Measurements from ENCODE around the gene LCLAT1.

Gene LCLAT1

DNA sequence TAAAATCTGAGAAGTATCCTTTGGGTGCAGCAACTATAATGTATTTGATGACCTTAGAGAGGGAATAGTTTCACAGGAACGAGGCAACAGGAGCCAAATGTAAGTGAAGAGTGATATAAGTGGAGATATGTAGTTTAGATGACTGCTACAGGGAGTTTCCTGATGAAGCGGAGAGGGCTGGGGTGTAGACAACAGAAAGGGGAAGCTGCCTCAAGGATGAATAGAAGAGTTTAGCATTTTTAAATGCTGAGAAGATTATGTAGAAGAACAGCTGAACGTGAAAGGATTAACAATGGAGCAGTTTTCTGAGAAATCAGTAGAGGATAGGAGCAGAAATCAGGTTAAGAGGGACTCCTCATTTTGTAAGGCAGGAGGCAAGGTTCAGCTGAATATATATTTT is 133.3 kb downstream of the LCLAT1 start:
- no peaks in the 10 kb centered on the region for H4K20me1 ChIP-seq (ENCODE audit: control insufficient read depth, insufficient read depth, low read depth, low read length)
- no peaks in the 10 kb centered on the region for H3K9me3 ChIP-seq (ENCODE audit: control insufficient read depth, insufficient read depth, low read length)
- H3K4me2 ChIP-seq (ENCODE audit: low read length): no peak overlapping the region
- no peaks in the 10 kb centered on the region for H3K79me2 ChIP-seq (ENCODE audit: control insufficient read depth, low read length)
- H3K27ac ChIP-seq (ENCODE audit: low read depth, low read length): no peak overlapping the region
- no peaks in the 10 kb centered on the region for H3F3A ChIP-seq (ENCODE audit: control insufficient read depth, insufficient read depth)
- peaks cover 35% of the 10 kb centered on the region for H3K4me1 ChIP-seq (ENCODE audit: control insufficient read depth, low read length)
- TF ChIP-seq EZH2phosphoT487 (IDR thresholded peaks at IDR 0.05; ENCODE audit: borderline replicate concordance, low read length): no peak
- TF ChIP-seq, protein P1, sequence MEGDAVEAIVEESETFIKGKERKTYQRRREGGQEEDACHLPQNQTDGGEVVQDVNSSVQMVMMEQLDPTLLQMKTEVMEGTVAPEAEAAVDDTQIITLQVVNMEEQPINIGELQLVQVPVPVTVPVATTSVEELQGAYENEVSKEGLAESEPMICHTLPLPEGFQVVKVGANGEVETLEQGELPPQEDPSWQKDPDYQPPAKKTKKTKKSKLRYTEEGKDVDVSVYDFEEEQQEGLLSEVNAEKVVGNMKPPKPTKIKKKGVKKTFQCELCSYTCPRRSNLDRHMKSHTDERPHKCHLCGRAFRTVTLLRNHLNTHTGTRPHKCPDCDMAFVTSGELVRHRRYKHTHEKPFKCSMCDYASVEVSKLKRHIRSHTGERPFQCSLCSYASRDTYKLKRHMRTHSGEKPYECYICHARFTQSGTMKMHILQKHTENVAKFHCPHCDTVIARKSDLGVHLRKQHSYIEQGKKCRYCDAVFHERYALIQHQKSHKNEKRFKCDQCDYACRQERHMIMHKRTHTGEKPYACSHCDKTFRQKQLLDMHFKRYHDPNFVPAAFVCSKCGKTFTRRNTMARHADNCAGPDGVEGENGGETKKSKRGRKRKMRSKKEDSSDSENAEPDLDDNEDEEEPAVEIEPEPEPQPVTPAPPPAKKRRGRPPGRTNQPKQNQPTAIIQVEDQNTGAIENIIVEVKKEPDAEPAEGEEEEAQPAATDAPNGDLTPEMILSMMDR (IDR thresholded peaks at IDR 0.05; ENCODE audit: low read depth, low read length, poor library complexity, severe bottlenecking): no peak
- no peaks in the 10 kb centered on the region for H3K27me3 ChIP-seq (ENCODE audit: control insufficient read depth, low read length)
- H3K36me3 ChIP-seq (ENCODE audit: control insufficient read depth, low read length): peaks cover 3% of the 10 kb centered on the region
- no peaks in the 10 kb centered on the region for H3K9me2 ChIP-seq (replicated peaks; ENCODE audit: control insufficient read depth, low read length)
- H3K4me3 ChIP-seq (ENCODE audit: low read length): no peak overlapping the region

DNA sequence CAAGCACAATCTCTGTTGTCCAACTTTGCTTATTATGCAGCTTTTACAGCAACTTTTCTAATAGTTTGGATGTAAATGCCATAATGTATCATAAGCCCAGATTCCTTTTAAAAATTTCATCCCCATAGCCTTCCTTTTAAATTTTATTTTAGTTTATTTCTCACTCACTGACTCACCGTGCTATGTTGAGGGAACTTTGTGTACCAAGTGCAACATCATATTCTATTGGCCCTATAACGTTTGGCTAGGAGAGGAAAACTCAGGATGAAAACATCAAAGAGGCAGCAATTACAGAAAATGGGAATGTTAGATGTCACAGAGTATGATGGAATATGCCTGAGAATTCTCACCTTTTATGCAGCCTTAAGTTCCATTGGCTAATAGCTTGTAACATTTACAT is 135.5 kb downstream of the LCLAT1 start:
- peaks cover 35% of the 10 kb centered on the region for H3K4me1 ChIP-seq (ENCODE audit: control insufficient read depth, low read length)
- no peaks in the 10 kb centered on the region for H3K9me3 ChIP-seq (ENCODE audit: control insufficient read depth, insufficient read depth, low read length)
- no peak overlapping the region for H3K27ac ChIP-seq (ENCODE audit: low read depth, low read length)
- peaks cover 3% of the 10 kb centered on the region for H3K36me3 ChIP-seq (ENCODE audit: control insufficient read depth, low read length)
- no peaks in the 10 kb centered on the region for H3K9me2 ChIP-seq (replicated peaks; ENCODE audit: control insufficient read depth, low read length)
- no peak overlapping the region for H3K4me2 ChIP-seq (ENCODE audit: low read length)
- H3F3A ChIP-seq (ENCODE audit: control insufficient read depth, insufficient read depth): no peaks in the 10 kb centered on the region
- H3K27me3 ChIP-seq (ENCODE audit: control insufficient read depth, low read length): no peaks in the 10 kb centered on the region
- no peaks in the 10 kb centered on the region for H3K79me2 ChIP-seq (ENCODE audit: control insufficient read depth, low read length)
- H4K20me1 ChIP-seq (ENCODE audit: control insufficient read depth, insufficient read depth, low read depth, low read length): no peaks in the 10 kb centered on the region
- H3K4me3 ChIP-seq (ENCODE audit: low read length): no peak overlapping the region
- TF ChIP-seq, protein P1 (IDR thresholded peaks at IDR 0.05; ENCODE audit: low read depth, low read length, poor library complexity, severe bottlenecking): no peak

DNA sequence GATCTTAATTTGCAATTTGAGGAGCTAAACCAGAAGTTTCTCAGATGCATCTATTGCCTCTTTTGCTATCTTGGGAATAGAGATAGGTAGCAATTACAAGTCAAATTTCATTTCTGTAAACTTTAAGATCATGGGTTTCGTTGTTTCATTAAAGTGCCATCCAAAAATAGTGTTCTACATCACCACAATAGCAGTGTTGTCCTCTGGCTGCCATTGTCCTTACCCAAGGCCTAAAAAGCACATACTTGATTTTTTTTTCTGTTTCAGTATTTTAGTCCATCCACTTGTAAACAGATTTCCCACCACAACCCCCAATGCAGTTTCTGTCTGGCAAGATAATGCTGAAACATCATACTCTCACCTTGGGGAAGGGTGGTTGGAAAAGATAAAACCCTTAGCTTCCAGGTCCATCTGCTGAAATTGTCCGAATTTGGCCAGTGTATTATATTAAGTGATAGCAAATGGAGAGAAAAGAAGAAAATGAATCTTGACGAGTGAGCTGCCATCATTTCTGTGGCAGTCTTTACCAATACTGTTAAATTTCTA is 136.2 kb downstream of the LCLAT1 start:
- H3K9me2 ChIP-seq (replicated peaks; ENCODE audit: control insufficient read depth, low read length): no peaks in the 10 kb centered on the region
- no peaks in the 10 kb centered on the region for H3K27me3 ChIP-seq (ENCODE audit: control insufficient read depth, low read length)
- H3K9me3 ChIP-seq (ENCODE audit: control insufficient read depth, insufficient read depth, low read length): no peaks in the 10 kb centered on the region
- peaks cover 35% of the 10 kb centered on the region for H3K4me1 ChIP-seq (ENCODE audit: control insufficient read depth, low read length)
- H4K20me1 ChIP-seq (ENCODE audit: control insufficient read depth, insufficient read depth, low read depth, low read length): no peaks in the 10 kb centered on the region
- H3K79me2 ChIP-seq (ENCODE audit: control insufficient read depth, low read length): no peaks in the 10 kb centered on the region
- no peaks in the 10 kb centered on the region for H3F3A ChIP-seq (ENCODE audit: control insufficient read depth, insufficient read depth)
- no peak overlapping the region for H3K27ac ChIP-seq (ENCODE audit: low read depth, low read length)
- H3K4me3 ChIP-seq (ENCODE audit: low read length): no peak overlapping the region; the same call in 1 of the 2 replicates
- peaks cover 3% of the 10 kb centered on the region for H3K36me3 ChIP-seq (ENCODE audit: control insufficient read depth, low read length)
- TF ChIP-seq, protein P1 (IDR thresholded peaks at IDR 0.05; ENCODE audit: low read depth, low read length, poor library complexity, severe bottlenecking): no peak
- TF ChIP-seq EZH2phosphoT487 (IDR thresholded peaks at IDR 0.05; ENCODE audit: borderline replicate concordance, low read length): no peak
- H3K4me2 ChIP-seq (ENCODE audit: low read length): peak overlapping the region; percentile 76

All from DOHH2 (cell line).